Measurements from ENCODE around the gene CACNA1A.
"Not testable (repeated sequence)": the region's sequence is repeated elsewhere in the genome, so short reads cannot be mapped to it uniquely, and the experiment has no call there.

CACNA1A gene

GRCh38 chr19:13427273-13428051, 78.8 kb downstream of the CACNA1A start:
- DNase-seq (ENCODE audit: low read depth) = no peak

GRCh38 chr19:13425875-13426274, 80.4 kb downstream of the CACNA1A start:
- DNase-seq (ENCODE audit: low read depth) = not testable (repeated sequence)

GRCh38 chr19:13425151-13425550, 81.1 kb downstream of the CACNA1A start:
- DNase-seq (ENCODE audit: low read depth) = no peak

- no peak for DNase-seq (ENCODE audit: low read depth)
Observed at GRCh38 chr19:13420780-13421179, 85.5 kb downstream of the CACNA1A start.

- no peak for DNase-seq (ENCODE audit: low read depth)
Observed at GRCh38 chr19:13417054-13417453, 89.2 kb downstream of the CACNA1A start.

GRCh38 chr19:13411899-13412298, 94.4 kb downstream of the CACNA1A start:
- no peak for DNase-seq (ENCODE audit: low read depth)

GRCh38 chr19:13410946-13411345, 95.3 kb downstream of the CACNA1A start:
- DNase-seq (ENCODE audit: low read depth) = no peak

- no peak for DNase-seq (ENCODE audit: low read depth)
Observed at GRCh38 chr19:13408889-13409518, 97.3 kb downstream of the CACNA1A start.

GRCh38 chr19:13404236-13404635, 102.0 kb downstream of the CACNA1A start:
- DNase-seq (ENCODE audit: low read depth) = no peak

- no peak for DNase-seq (ENCODE audit: low read depth)
Observed at GRCh38 chr19:13401388-13401787, 104.9 kb downstream of the CACNA1A start.

GRCh38 chr19:13400296-13400695, 106.0 kb downstream of the CACNA1A start:
- no peak for DNase-seq (ENCODE audit: low read depth)

- DNase-seq (ENCODE audit: low read depth) = no peak
Observed at GRCh38 chr19:13399746-13400145, 106.5 kb downstream of the CACNA1A start.

- no peak for DNase-seq (ENCODE audit: low read depth)
Observed at GRCh38 chr19:13398780-13399726, 107.2 kb downstream of the CACNA1A start.

GRCh38 chr19:13398182-13398581, 108.1 kb downstream of the CACNA1A start:
- DNase-seq (ENCODE audit: low read depth) = no peak

GRCh38 chr19:13396250-13397080, 109.8 kb downstream of the CACNA1A start:
- no peak for DNase-seq (ENCODE audit: low read depth)

- DNase-seq (ENCODE audit: low read depth) = no peak
Observed at GRCh38 chr19:13382633-13382938, 123.7 kb downstream of the CACNA1A start.

GRCh38 chr19:13381827-13382632, 124.2 kb downstream of the CACNA1A start:
- no peak for DNase-seq (ENCODE audit: low read depth)

- no peak for DNase-seq (ENCODE audit: low read depth)
Observed at GRCh38 chr19:13376537-13376936, 129.7 kb downstream of the CACNA1A start.

GRCh38 chr19:13373599-13373998, 132.7 kb downstream of the CACNA1A start:
- DNase-seq (ENCODE audit: low read depth) = no peak

- DNase-seq (ENCODE audit: low read depth) = no peak
Observed at GRCh38 chr19:13370948-13371347, 135.3 kb downstream of the CACNA1A start.

Data from activated T-helper 9 cell treated with anti-CD3 and anti-CD28 coated beads, Interleukin-2, amount 50 U/mL, for 16 hours (primary cell).